SK-N-SH (cell line): ENCODE results near the gene ACOT8. TPM values are rescaled to one million over a fixed set of nuclear protein-coding genes. Genes with fewer than 3 reads are reported as not detected.

Experiments
- CTCF ChIA-PET: fragments of 300-600, 350-600 bp; formaldehyde crosslinking; extraction: SDS; loops from one replicate; lab custom pipeline; 2021; lab: Yijun Ruan, JAX
- POLR2A ChIA-PET: fragments of 350-600 bp; sonication (Branson Sonifier 250); formaldehyde crosslinking; extraction: SDS; loops from one replicate; lab custom pipeline; 2020; ENCODE audit warnings: antibody characterized with exemption, inconsistent platforms; lab: Yijun Ruan, JAX
- DNase-seq: peaks from one replicate; pipeline ENCODE4 v3.0.0; 2012
- H2AFZ ChIP-seq: fragments of 200-600 bp; sonication (generic); 2 replicates; pipeline ENCODE4 v1.8.1; 2016; ENCODE audit warnings: antibody characterized with exemption, mild to moderate bottlenecking, low read depth
- H3F3A ChIP-seq: fragments of 200-600 bp; sonication (generic); replicated peaks from 2 replicates; pipeline ENCODE3; 2016; ENCODE audit warnings: antibody characterized with exemption, mild to moderate bottlenecking; ENCODE audit not compliant: insufficient read depth
- H3K27ac ChIP-seq, 2 experiments: fragments of 200-500 bp in 1 of 2; fragments of 200-600 bp in 1 of 2; sonication (Bioruptor generic) in 1 of 2; sonication (generic), shearing (Covaris generic) in 1 of 2; 2 replicates each; pipeline versions ENCODE4 v1.5.1 to v1.6.1; 2014 to 2016; ENCODE audit warnings: low read depth in 2 of 2, inconsistent platforms in 1 of 2, low read length in 1 of 2, mild to moderate bottlenecking in 1 of 2, mixed read lengths in 1 of 2
- H3K27me3 ChIP-seq: fragments of 200-600 bp; sonication (generic), shearing (Covaris generic); 2 replicates; pipeline ENCODE4 v1.6.1; 2016; ENCODE audit warnings: mixed run types; ENCODE audit not compliant: insufficient read depth
- H3K36me3 ChIP-seq, 2 experiments: fragments of 200-500 bp in 1 of 2; fragments of 200-600 bp in 1 of 2; sonication (Bioruptor generic) in 1 of 2; sonication (generic) in 1 of 2; replicated peaks in 1 of 2; 2 replicates each; pipeline versions ENCODE3 to v1.5.1; 2014 to 2016; ENCODE audit warnings: low read length in 1 of 2, mild to moderate bottlenecking in 1 of 2; ENCODE audit not compliant: insufficient read depth in 2 of 2, control insufficient read depth in 1 of 2
- H3K4me1 ChIP-seq, 2 experiments: fragments of 200-500 bp in 1 of 2; fragments of 200-600 bp in 1 of 2; sonication (Bioruptor generic) in 1 of 2; sonication (generic), shearing (Covaris generic) in 1 of 2; 2 replicates each; pipeline versions ENCODE4 v1.5.1 to v1.6.1; 2014 to 2016; ENCODE audit warnings: low read depth in 1 of 2, low read length in 1 of 2, mixed run types in 1 of 2; ENCODE audit not compliant: insufficient read depth in 2 of 2, control insufficient read depth in 1 of 2
- H3K4me2 ChIP-seq: fragments of 200-600 bp; sonication (generic), shearing (Covaris generic); 2 replicates; pipeline ENCODE4 v1.6.1; 2017; ENCODE audit warnings: mixed run types
- H3K4me3 ChIP-seq, 2 experiments: fragments of 200-500 bp in 1 of 2; fragments of 200-600 bp in 1 of 2; sonication (Bioruptor generic) in 1 of 2; sonication (generic), shearing (Covaris generic) in 1 of 2; 2 replicates each; pipeline versions ENCODE4 v1.5.1 to v1.8.1; 2014 to 2016; ENCODE audit warnings: low read depth in 2 of 2, inconsistent platforms in 1 of 2, low read length in 1 of 2, mild to moderate bottlenecking in 1 of 2, mixed read lengths in 1 of 2, moderate library complexity in 1 of 2
- H3K79me2 ChIP-seq: fragments of 200-600 bp; sonication (generic); 2 replicates; pipeline ENCODE4 v1.8.1; 2017; ENCODE audit warnings: mild to moderate bottlenecking; ENCODE audit not compliant: insufficient read depth
- H3K9ac ChIP-seq: fragments of 200-600 bp; sonication (generic); 2 replicates; pipeline ENCODE4 v1.6.1; 2017; ENCODE audit warnings: mixed run types
- H3K9me2 ChIP-seq: fragments of 200-600 bp; sonication (generic); 2 replicates; pipeline ENCODE4 v1.6.1; 2017; ENCODE audit warnings: mixed run types
- H3K9me3 ChIP-seq: fragments of 200-600 bp; sonication (generic); 2 replicates; pipeline ENCODE4 v1.6.1; 2017; ENCODE audit warnings: mixed run types, mild to moderate bottlenecking, moderate library complexity
- H4K20me1 ChIP-seq: fragments of 200-600 bp; sonication (generic); 2 replicates; pipeline ENCODE4 v1.6.1; 2017; ENCODE audit warnings: mild to moderate bottlenecking, mixed run types; ENCODE audit not compliant: insufficient read depth
- CHD2 ChIP-seq: fragments of 150-350 bp; IDR thresholded peaks from 2 replicates; pipeline ENCODE4 v1.6.1; 2018; ENCODE audit warnings: low read length; ENCODE audit not compliant: partially characterized antibody
- ELF1 ChIP-seq: IDR thresholded peaks from 2 replicates; pipeline ENCODE4 v1.4.0; 2012
- EP300 ChIP-seq, 2 experiments: IDR thresholded peaks; 2 replicates each; pipeline versions ENCODE4 v1.4.0 to v1.6.1; 2012; ENCODE audit warnings: borderline replicate concordance in 1 of 2, low read depth in 1 of 2, low read length in 1 of 2
- FOXJ3 ChIP-seq: sonication (generic); formaldehyde crosslinking; IDR thresholded peaks from 2 replicates; pipeline ENCODE4 v1.5.1; 2020; ENCODE audit warnings: mild to moderate bottlenecking, missing genetic modification reagents
- GABPA ChIP-seq: IDR thresholded peaks from 2 replicates; pipeline ENCODE4 v1.4.0; 2012; ENCODE audit warnings: low read depth, mild to moderate bottlenecking
- JUND ChIP-seq: IDR thresholded peaks from 2 replicates; pipeline ENCODE4 v1.4.0; 2012
- MAX ChIP-seq: IDR thresholded peaks from 2 replicates; pipeline ENCODE4 v1.4.0; 2012; ENCODE audit warnings: low read depth
- MEF2A ChIP-seq: IDR thresholded peaks from 2 replicates; pipeline ENCODE4 v1.4.0; 2012; ENCODE audit warnings: low read depth, borderline replicate concordance
- MXI1 ChIP-seq: IDR thresholded peaks from 2 replicates; pipeline ENCODE4 v1.6.1; 2012; ENCODE audit warnings: mild to moderate bottlenecking, low read depth, low read length, improper control_type of control experiment
- NFIC ChIP-seq: IDR thresholded peaks from 2 replicates; pipeline ENCODE4 v1.4.0; 2012; ENCODE audit warnings: borderline replicate concordance
- NRF1 ChIP-seq: IDR thresholded peaks from 2 replicates; pipeline ENCODE4 v1.6.1; 2012; ENCODE audit warnings: low read depth, mild to moderate bottlenecking, low read length
- PBX3 ChIP-seq: IDR thresholded peaks from 2 replicates; pipeline ENCODE4; 2012
- POLR2AphosphoS5 ChIP-seq: IDR thresholded peaks from 2 replicates; pipeline ENCODE4 v1.6.1; 2012; ENCODE audit warnings: low read depth, low read length
- RAD21 ChIP-seq: IDR thresholded peaks from 2 replicates; pipeline ENCODE4 v1.6.1; 2012; ENCODE audit warnings: mild to moderate bottlenecking, low read length
- RCOR1 ChIP-seq: fragments of 150-350 bp; IDR thresholded peaks from 2 replicates; pipeline ENCODE4 v1.6.1; 2017; ENCODE audit warnings: antibody characterized with exemption, low read length
- REST ChIP-seq: IDR thresholded peaks from 2 replicates; pipeline ENCODE4 v1.6.1; 2012; ENCODE audit warnings: mild to moderate bottlenecking, low read depth, low read length, moderate library complexity
- RFX5 ChIP-seq: IDR thresholded peaks from 2 replicates; pipeline ENCODE4 v1.6.1; 2012; ENCODE audit warnings: mild to moderate bottlenecking, improper control_type of control experiment, low read length
- SIN3A ChIP-seq: IDR thresholded peaks from 2 replicates; pipeline ENCODE4 v1.6.1; 2012; ENCODE audit warnings: low read depth, mild to moderate bottlenecking, low read length, moderate library complexity, borderline replicate concordance
- SMC3 ChIP-seq: IDR thresholded peaks from 2 replicates; pipeline ENCODE4 v1.6.1; 2012; ENCODE audit warnings: low read depth, low read length, improper control_type of control experiment
- TAF1 ChIP-seq: IDR thresholded peaks from 2 replicates; pipeline ENCODE4 v1.6.1; 2012; ENCODE audit warnings: low read depth, mild to moderate bottlenecking, low read length, moderate library complexity, borderline replicate concordance
- TCF12 ChIP-seq: IDR thresholded peaks from 2 replicates; pipeline ENCODE4 v1.4.0; 2012
- TEAD4 ChIP-seq: IDR thresholded peaks from 2 replicates; pipeline ENCODE4 v1.4.0; 2012; ENCODE audit warnings: mild to moderate bottlenecking, borderline replicate concordance; ENCODE audit not compliant: insufficient read depth
- USF1 ChIP-seq: IDR thresholded peaks from 2 replicates; pipeline ENCODE4 v1.4.0; 2012; ENCODE audit warnings: low read depth, borderline replicate concordance
- YY1 ChIP-seq: IDR thresholded peaks from 2 replicates; pipeline ENCODE4 v1.4.0; 2012; ENCODE audit warnings: low read depth, mild to moderate bottlenecking
- ZBTB33 ChIP-seq: IDR thresholded peaks from 2 replicates; pipeline ENCODE4 v1.4.0; 2012; ENCODE audit warnings: low read depth, borderline replicate concordance
- WGBS: methylation state at CpG from one replicate; pipeline ENCODE4 v1.1.6; 2017; ENCODE audit warnings: low lambda C conversion rate; 5-methylcytosine and 5-hydroxymethylcytosine counted together
- polyA plus RNA-seq, 3 experiments: library from polyadenylated mRNA; depleted of rRNA; stranded (reverse); fragments of >200 nt; gene quantifications; 2 replicates each; pipeline ENCODE4 v1.2.3, GENCODE V29; 2012

The ACOT8 gene
- polyA plus RNA-seq, 1 of the 3 experiments (the other 2 are of a cell fraction): 48.4 TPM

- under 1% methylated on average over 21 of the region's 78 CpGs for WGBS
- Histone ChIP-seq H4K20me1 (no peaks in the 10 kb centered on the region), H3K9me3 (no peaks in the 10 kb centered on the region), H3K4me3 (peak within 1 kb of the TSS; percentile 78 to 90), H3K36me3 (peaks cover 12 to 23% of the 10 kb centered on the region in 2 experiments), H3K9ac (peak within 1 kb of the TSS; percentile 82), H3K9me2 (no peaks in the 10 kb centered on the region), H3F3A (peaks cover 4% of the 10 kb centered on the region), H2AFZ (peak within 1 kb of the TSS; percentile 72), H3K27me3 (no peaks in the 10 kb centered on the region), H3K4me1 (peaks cover 0 to 9% of the 10 kb centered on the region in 2 experiments; a peak in 2 of 4 replicates), H3K79me2 (peaks cover 19% of the 10 kb centered on the region), H3K27ac (peak within 1 kb of the TSS; percentile 58 to 89), H3K4me2 (peak within 1 kb of the TSS; percentile 94)
- peak; percentile 99 for DNase-seq
- CTCF ChIA-PET: interaction anchor here (0.9 to 4.5 kb wide), 20 partner anchors 8 to 96 kb away, joined by 3 to 41 read pairs (median 9); partner anchors contain the start of genes ACOT8, PCIF1 and ZSWIM1
- POLR2A ChIA-PET: interaction anchor here (0.8 to 2.8 kb wide), 11 partner anchors 10 to 80 kb away, joined by 3 to 26 read pairs (median 5); partner anchors contain the start of genes ACOT8, PCIF1, PLTP and SNX21
- TF ChIP-seq ZBTB33 (peak; percentile 25; the same call in 1 of the 2 replicates), FOXJ3 (CRISPR knock-in tag) (0 out of 2 replicates have a peak, but pooled peaks have one; percentile 21), GABPA (no peak), TEAD4 (no peak), RAD21 (no peak), TAF1 (peak; percentile 84), REST (peak; percentile 60; the same call in 1 of the 2 replicates), POLR2AphosphoS5 (peak; percentile 75), NFIC (peak; percentile 32), SIN3A (peak; percentile 81; the same call in 1 of the 2 replicates), CHD2 (peak; percentile 72), MEF2A (0 out of 2 replicates have a peak, but pooled peaks have one; percentile 9), EP300 (IDR thresholded peaks at IDR 0.05; ENCODE audit: borderline replicate concordance in 1 of 2, low read depth in 1 of 2, low read length in 1 of 2) (no peak), MAX (peak; percentile 91), TCF12 (peak; percentile 49; the same call in 1 of the 2 replicates), SMC3 (no peak), RCOR1 (peak; percentile 61; the same call in 1 of the 2 replicates), ELF1 (no peak; the same call in none of the 2 replicates), JUND (peak; percentile 47; the same call in 1 of the 2 replicates), USF1 (peak; percentile 100), MXI1 (peak; percentile 85), RFX5 (no peak), YY1 (peak; percentile 86), NRF1 (no peak), PBX3 (0 out of 2 replicates have a peak, but pooled peaks have one; percentile 5)
Observed at GRCh38 chr20:45890985-45891983, 34.1 kb upstream of the ACOT8 start, which contains the start of the genes CTSA and NEURL2. Gene CTSA, plus strand, starts transcription at chr20:45891335. Its CDS starts 234 bp downstream, at chr20:45891569. Gene NEURL2, minus strand, starts transcription at chr20:45891208. Its CDS starts 217 bp downstream, at chr20:45890991.
